Left hindlimb (tissue), 1 donor: ENCODE data around the gene CGNL1.

Experiments used
- DNase-seq: peaks from one replicate; pipeline ENCODE4 v3.0.0-alpha.2; 2018

The CGNL1 gene

DNA sequence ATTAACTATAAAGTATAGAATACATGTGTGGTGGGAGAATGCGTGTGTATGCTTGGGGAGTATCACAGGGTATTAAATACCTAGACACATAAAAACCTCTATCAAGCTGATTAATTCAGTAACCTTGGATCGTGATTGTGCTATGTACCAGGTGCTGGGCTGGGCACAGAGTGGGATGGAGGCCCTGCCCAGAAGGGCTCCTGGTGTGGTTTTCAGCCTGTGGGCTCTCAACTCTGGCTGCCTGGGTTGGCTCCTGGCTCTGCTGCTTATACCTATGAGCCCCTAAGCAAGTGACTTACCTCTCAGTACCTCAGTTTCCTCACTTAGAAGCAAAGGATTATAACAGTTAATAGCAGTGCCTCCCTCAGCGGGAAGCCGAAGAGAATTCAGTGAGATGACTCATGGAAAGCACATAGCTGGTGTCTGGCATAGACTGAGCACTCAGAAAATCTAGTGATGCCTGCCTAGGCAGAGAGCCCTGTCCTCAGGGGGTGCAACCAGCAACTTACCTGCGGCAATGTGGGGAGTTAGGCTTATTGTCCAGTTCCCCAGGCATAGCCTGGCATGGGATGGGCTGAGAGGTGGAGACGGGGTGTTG is 124.8 kb downstream of the CGNL1 start:
- DNase-seq, result no peak

DNA sequence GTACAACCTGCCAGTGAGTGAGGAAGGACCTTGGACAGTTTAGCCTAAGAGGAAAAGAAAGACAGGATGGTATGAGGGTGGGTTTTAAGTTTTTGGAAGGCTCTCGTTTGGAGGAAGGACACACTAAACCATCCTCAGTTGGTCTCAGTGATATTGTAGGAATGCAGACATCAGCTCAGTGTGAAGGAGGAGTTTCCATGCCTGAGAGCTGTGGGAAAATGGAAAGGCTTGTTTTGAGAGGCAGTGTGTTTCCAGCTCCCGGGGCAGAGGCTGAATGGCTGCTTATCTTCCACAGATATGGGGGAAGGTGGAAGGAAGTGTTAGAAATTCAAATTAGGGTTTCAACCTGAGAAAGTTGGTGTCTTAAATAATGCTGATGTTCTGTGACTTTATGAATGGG is 125.8 kb downstream of the CGNL1 start:
- DNase-seq, result no peak

DNA sequence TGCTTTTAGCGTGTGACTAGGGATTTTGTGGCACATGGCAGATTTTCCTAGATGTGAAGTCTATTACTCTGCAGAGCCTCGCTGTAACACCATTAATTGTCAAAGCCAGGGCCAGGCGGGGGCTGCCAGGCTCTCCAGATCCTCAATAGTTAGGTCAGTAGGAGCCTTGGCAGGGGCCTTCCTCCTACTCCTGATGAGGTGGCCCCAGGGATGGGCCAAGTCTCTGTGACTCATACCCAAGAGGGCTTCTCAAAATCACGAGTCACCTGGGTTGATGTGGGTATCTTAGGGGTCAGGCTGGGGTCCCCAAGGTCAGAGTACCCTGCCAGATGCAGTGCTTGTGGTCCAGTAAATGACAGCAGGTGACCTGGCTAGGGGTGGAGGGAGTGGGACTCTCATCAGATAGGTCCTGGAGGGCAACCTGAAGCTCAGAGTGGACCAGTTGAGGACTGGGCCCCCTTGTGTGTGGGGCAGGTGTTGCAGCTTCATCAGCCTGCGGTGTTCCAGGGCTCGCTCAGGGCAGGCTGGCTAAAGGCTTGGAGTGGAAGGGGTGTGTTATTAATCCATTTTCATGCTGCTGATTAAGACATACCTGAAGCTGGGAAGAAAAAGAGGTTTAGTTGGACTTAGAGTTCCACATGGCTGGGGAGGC is 126.9 kb downstream of the CGNL1 start:
- no peak for DNase-seq

DNA sequence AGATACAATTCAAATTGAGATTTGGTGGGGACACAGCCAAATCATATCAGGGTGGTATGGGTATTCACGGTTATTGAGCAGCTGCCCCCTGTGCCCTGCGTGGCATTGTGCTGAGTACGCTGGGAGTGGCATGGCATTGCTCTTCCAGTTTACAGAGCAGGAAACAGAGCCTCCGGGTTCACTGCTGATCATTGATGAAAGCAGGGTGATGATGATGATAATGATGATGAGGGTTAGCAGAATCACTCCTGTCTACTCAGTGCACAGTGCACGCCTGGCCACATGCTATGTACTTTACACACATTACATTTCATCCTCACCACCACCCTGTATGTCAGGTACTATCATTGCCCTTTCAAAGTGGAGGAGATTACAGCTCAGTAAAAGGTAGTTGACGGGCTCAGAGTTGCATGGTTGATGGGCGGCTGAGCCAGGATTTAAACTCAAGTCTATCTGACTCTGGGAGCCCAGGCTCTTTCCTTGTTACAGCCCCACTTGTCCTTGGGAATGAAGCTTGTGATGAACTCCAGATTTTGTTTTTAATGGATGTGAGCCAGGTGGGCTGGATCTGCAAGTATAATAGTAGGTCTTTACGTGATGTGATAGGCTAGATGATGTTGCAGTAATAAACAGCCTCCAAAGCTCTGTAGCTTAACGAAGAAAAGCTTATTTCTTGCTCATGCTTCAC is 127.8 kb downstream of the CGNL1 start:
- no peak for DNase-seq

DNA sequence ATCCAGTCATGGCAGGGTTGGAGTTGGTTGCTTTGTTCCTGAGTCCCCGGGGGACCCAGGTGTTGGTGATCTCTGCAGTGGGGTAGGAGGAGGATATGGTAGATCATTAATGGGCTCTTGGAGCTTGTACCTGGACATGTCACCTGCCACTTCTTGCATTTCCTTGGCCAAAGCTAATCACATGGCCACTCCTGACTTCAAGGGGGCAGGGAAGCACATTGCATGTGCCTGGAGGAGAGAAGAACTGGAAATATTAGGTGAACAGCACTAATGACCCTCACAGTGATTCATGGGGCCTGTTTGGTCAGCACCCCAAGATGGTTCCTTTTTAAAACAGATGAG is 128.3 kb downstream of the CGNL1 start:
- no peak for DNase-seq

DNA sequence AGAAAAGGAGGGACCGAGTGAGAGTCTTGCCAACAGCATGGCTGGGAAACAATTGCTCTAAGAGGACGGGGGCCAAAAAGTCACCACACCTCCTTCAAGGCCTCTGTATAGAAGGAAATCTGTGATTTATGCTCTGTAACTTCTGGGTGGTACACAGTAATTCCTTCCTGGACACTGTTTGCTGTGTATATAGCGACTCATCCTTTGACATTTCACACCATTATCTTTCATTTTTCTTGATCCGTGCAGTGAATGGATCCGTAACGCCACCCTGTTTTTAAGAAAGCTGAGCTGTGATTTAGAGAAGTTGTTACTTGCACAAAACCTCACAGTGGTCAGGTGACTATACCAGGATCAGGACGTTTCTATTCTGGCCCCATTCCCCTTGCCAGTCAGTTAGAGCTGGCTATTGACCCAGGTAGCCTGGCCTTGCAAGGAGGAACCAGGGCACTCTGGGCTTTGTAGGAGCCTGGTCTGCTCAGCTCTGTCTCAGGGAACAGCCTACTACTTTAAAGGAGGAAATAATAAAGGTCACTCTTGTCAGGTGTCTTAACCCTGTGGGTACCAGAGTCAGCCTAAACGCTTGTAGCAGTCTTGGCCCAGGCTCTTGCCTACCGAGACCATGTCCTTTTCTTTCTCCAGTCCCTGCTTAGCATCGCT is 128.9 kb downstream of the CGNL1 start:
- no peak for DNase-seq

DNA sequence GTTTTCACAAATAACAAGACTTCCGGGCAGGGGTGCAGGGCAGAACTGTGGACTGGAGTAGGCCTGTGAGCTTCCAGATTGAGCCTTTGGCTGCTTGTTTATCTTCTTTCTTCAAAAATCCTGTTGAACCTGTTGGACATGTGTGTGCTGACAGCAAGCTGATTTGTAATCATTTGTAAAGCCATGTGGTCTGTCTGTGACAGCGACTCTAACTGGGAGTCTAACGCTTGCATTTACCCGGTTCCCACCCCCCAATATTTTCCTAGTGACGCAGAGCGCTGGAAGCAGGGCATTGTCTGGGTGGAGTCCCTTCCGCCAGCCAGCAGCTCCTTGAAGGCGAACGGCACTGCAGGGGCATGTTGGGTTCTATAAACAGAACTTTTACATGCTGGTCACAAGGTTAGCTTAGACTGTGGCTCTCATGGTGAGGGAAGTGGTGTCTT is 129.7 kb downstream of the CGNL1 start:
- DNase-seq, result peak; percentile 65

DNA sequence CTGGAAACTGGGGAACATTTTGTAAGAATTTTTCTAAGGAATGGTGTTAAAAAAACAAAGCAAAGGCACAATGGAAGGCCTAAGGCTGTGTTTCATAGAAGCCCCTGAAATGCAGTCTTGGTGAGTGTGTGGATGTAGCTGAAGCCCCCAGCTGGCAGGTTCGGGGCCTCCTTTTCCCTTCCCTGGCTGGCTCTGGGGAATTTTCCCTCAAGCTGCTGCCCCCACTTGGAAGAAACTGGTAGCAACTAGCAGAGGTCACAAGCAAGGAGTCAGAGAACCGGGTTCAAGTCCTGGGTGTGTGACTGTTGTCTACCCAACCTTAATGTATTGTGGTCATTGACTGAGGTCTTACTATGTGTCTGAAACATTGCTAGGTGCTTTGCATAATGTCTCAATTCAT is 130.1 kb downstream of the CGNL1 start:
- no peak for DNase-seq

DNA sequence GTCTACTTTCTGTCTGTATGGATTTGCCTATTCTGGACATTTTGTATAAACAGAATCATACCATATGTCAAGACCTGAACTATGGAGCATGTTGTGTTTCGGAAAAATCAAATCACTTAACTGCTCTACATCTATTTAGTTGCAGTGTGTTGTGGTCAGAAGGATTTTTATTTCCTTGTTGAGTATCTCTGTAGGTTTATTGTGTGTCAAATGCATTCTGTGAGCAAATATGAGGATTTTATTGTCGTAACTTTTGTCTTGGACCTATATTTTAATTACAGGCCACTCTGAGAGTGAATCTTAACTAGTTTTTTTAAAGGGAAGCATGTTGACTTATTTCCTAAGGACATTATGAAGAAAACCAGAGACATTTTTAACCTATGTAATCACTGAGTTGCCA is 130.8 kb downstream of the CGNL1 start:
- no peak for DNase-seq

DNA sequence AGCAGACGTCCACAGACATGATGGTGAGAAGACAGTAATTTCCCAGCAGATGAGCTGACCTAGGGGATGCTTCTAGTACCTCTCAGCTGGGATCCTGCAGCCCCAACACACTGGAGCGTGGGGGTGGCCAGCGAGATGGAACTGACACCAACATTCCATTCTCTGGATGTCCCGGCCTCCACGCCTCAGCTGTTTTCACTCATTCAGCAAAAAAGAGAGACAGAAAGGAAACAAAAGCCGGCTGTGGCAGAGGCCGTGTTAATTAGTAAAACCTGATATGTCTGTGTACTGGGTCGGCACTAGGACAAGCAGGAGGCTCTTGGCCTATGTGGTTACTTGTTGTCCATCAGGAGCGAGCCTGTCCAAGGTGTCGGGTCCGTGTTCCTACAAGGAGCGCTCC is 132.8 kb downstream of the CGNL1 start:
- peak; percentile 41 for DNase-seq

DNA sequence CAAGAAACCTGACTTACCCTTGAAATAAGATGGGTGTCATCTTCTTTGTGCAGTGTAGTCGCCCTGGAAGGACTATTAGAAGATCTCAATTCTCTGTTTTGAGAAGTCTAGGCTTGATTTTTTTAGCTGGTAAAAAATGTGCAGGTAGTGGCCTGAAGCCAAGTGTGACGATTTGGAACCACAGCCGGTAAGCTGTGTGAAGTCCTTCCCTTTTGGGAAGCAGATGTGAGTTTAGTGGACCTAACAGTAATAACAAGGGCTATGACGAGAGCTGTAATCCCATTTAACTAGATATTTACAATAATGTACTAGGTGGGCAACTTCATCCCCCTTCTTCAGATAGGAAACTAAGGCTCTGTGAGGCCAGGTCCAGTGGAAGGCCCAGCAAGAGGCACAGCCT is 133.7 kb downstream of the CGNL1 start:
- no peak for DNase-seq

DNA sequence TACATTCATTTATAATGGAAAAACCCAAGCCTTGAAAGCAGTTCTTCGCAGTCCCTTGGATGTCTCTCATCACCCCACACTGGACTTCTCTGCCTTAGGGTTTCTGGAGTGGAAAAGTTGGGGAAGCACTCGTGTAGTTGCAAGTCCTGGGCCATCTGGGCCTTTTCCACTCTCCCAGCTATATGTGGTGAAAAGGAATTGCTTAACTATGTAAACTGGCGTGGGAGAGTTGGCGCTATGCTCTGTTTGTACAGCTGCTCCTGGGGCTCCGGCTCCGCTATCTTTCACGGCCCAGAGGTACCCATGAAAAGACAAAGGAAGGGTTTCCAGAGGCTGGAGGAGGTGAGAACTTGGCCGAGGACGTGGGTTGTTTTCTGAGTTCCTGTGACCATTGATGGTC is 134.3 kb downstream of the CGNL1 start:
- peak; percentile 68 for DNase-seq

DNA sequence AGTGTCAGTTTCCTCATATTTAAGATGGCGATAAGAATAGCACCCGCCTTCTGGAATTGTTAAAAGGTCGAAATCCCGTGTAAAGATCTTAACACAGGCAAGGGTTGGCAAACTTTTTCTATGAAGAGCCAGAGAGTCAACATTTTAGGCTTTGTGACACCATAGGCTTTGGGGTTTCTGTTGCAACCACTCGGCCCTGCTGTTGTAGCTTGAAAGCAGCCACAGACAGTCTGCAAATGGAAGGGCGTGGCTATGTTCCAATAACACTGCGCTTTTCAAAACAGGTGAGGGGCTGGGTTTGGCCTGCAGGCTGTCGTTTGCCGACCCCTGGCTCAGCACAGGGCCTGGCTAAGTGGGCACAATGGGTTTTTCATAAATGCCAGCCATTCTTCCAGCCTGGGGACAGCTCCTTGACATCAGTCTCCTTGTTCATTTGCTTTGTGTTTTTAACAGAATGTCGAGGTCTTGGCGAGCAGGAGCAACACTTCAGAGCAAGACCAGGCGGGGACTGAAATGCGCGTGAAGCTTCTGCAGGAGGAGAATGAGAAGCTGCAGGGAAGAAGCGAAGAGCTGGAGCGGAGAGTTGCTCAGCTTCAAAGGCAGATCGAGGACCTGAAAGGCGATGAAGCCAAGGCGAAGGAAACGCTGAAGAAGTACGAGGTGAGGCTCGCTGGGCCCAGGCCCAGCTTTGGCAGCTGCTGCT is 140.2 kb downstream of the CGNL1 start:
- no peak for DNase-seq

DNA sequence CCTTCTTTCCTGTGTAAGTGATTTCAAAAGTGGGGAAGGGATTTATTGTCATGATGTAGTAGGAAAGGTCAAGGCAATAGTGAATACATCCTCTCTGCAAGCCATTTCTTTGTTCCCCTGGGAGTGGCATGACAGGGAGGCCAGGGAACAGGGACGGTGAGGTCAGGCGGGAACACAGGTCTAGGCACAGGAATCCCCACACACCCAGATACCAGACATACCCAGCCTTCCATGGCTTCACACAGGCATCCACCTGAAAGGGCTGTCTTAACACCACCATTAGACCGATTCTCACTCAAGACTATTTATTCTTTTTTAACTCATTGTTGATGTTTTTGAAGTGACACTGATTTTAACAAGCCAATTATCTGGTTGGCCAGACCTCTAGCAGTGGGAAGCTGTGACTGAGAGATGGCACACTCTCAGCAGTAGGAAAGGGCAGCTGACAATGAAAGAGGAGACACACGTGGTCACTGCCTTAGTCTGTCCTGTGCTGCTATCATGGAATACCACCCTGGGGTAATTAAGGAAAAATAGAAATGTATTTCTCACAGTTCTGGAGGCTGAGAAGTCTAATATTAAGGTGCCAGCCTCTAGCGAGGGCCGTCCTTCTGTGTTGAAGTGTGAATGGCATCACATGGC is 140.8 kb downstream of the CGNL1 start:
- no peak for DNase-seq

DNA sequence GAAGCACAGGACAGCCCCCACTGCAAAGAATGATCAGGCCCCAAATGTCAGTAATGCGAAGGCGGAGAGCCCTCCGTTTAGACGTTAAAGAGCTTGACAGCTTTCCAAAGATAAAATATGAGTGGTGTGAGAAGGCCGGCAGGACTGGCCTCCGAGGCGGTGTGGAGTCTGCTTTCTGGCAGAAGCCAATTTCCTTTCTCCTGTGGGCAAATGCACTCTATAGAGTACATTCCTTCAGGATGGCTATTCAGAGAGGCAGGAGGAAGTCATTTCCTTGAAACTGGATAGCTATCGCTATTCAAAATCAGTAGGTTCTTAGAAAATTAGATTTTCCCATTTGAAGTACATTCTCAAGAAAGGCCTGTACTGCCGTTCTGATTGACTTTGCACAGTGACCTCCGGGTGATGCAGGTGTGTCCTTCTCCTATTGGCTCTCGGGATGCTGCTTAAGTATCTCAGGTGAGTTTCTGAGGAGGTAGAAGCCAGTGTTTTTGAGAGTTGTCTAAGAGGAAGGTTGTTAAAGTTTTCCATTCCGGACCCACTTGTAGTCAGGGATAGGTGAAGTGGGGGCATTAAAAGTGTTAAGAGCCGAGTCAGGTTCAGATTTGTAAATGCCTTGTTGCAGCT is 142.6 kb downstream of the CGNL1 start:
- DNase-seq, result no peak

DNA sequence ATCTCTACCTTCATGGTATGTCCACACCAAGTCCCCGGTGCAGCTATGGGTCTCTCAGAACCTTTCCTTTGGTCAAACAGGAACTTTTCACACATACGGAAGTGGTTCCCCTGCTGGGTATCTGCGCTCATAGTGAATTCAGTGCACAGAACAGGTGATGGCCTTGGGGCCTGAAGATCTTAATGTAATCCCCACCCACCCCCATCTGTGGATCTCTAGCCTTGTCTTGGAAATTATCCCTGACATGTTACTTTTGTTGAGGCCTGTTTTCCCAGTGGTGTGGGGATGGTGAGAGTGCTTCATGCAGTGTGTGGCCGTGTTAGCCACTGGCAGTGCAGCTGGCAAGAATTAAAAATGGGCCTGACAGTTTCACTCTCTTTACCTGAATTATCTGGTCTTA is 143.5 kb downstream of the CGNL1 start:
- no peak for DNase-seq

DNA sequence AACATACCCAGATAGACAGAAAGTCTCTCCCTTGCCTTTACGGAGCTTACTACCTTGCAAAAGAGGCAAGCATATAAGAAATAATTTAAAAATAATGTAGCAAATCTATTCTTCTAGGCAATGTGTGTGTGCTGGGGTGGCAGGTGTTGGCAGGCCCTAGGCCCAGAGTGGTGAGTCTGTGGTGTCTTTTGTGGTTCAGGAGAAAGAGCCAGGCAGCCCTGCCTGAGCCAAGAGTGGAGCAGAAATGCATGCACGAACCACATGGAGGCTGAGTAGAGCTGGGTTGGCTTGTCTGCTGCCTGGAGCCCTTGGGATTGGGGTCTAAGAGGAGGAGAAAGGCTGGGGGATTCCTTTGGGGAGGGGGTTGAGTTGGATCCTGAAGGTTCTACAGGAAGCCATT is 145.2 kb downstream of the CGNL1 start:
- no peak for DNase-seq

DNA sequence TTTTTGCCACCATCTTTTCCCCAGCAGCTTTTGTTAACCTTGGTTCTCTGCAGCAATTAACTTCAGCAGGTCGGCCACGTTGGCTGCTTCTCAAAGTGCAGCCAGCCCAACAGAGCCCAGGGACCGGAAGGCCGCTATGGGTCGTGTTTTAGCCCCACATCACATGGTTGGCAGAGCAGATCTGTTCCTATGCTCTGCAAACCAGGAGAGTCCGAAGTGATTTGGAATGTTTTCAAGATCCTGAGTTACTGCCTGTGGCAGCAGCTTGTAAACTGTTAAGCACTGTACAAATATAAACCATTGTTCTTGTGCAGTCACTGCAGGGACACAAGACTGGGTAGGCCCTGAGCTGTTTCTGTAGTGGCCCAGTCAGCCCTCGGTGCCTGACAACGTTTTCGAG is 145.8 kb downstream of the CGNL1 start:
- no peak for DNase-seq

DNA sequence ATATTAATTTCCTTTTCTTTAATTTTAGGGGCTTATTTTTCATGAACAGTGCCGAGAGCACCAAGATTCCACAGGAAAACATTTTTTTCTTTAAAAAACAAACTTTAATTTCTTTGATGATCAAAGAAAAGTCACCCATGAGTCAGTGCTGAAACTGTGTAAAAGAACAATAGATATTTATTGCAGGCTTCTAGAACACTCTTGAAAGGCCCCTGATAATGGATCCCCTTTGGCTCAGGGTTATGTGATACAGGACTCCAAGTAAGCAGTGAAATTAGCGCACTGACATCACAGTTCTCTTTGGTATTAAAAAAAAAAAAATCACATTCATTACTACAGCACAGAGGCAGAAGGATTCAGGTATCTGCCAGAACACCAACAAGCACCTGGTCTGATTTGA is 149.3 kb downstream of the CGNL1 start:
- no peak for DNase-seq

DNA sequence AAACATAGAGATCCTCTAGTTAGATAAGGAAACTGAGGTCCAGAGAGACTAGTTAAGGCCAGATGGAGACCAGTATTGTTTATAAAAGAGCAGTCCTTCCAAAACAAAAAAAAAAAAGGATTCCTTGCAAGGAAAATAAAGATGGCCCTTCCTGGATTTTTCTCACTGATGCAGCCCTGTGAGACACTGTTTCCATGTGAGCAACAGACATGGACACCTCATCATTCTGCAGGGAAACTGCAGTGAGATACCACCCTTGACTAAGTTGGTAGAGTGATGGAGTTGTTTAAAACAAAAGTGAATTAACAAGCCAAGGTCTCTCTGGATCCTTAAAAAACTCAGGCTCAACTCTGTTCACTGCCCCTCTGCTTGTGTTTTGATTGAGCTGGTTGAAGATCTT is 149.8 kb downstream of the CGNL1 start:
- DNase-seq, result no peak

DNA sequence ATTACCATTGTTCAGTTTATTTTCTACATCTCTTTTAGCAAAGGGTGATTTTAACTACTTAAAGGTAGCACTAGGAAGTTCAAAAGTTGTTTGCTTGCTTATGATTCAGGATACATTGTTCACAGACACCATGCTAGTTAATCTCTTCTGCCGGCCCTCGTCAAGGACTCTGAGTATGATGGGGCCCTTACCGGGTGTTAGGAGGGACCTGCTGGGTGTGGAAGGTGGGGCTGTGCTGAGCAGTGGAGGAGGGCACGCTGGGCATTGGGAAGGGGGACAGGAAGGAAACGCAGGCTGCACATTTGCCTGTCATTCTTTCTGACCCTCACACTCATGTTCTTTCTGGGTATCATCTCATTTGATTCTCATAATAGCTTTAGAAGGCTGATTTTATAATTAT is 150.3 kb downstream of the CGNL1 start:
- DNase-seq, result no peak

DNA sequence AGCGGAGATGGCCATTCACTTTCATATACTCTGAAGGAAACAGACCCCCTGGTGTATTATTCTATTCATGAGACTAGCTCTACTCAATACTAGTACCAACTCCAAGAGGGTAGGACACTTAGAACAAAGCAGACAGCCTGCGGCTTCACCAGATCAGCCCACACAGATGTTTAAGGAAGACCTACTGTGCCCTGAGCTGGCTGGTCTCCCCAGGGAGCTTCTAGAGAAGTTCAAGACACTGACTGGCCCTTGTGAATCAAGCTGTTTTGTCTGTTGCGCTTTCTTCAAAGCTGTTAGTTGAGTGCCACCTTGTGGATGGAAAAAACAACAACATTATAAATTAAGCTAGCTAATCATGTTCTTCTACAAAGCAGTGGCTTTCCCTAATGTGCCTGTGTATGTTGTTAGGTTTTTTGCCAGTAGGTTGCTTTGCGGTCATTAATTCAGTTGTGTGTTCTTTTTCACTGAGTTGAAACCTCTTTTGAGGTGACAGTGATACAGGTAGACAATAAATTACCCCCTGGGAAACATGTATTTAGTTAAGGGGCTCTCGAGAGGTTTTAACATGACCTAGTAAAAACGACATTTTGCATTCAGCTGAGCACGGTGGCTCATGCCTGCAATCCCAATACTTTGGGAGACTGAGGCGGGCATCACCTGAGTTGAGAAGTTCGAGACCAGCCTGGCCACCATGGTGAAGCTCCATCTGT is 151.2 kb downstream of the CGNL1 start:
- peak; percentile 60 for DNase-seq
